B cell (primary cell): ENCODE results near the gene FOXP4. TPM values are rescaled to one million over a fixed set of nuclear protein-coding genes. Genes with fewer than 3 reads are reported as not detected.

ENCODE experiments used
- ATAC-seq: fragments of 200-7000 bp; cut with Tn5 transposase; one replicate; pipeline ENCODE4 v1.10.0; 2021; ENCODE audit warnings: low read depth, mild to moderate bottlenecking, moderate number of reproducible peaks, moderate library complexity
- CTCF ChIA-PET: fragments of 350-600 bp; sonication (Branson Sonifier 250); formaldehyde crosslinking; loops from one replicate; lab custom pipeline; 2021; ENCODE audit warnings: antibody characterized with exemption, inconsistent platforms; lab: Charles Lee
- POLR2A ChIA-PET: fragments of 350-600 bp; sonication (Branson Sonifier 250); formaldehyde crosslinking; loops from one replicate; lab custom pipeline; 2021; ENCODE audit warnings: antibody characterized with exemption; lab: Charles Lee
- DNase-seq: peaks from one replicate; pipeline ENCODE4 v3.0.0; 2013
- H2AFZ ChIP-seq: 2 replicates; pipeline ENCODE4 v1.6.1; 2012; ENCODE audit warnings: mild to moderate bottlenecking, low read depth, low read length; ENCODE audit not compliant: insufficient read depth, poor library complexity, severe bottlenecking
- H3K27ac ChIP-seq, 2 donors: 1 replicate in 1 of 2; 2 replicates in 1 of 2; pipeline ENCODE4 v1.5.1; 2012 to 2013; ENCODE audit warnings: low read length in 2 of 2, mild to moderate bottlenecking in 2 of 2, moderate library complexity in 1 of 2
- H3K27me3 ChIP-seq, 4 experiments: fragments of 200-600 bp in 1 of 4; sonication (generic) in 1 of 4; replicated peaks in 1 of 4; 1 replicate in 2 of 4; 2 replicates in 2 of 4; pipeline versions ENCODE4 v1.6.1 to v1.7.0; 2013 to 2016; ENCODE audit warnings: low read length in 3 of 4, mild to moderate bottlenecking in 2 of 4, mixed read lengths in 1 of 4, moderate library complexity in 1 of 4; ENCODE audit not compliant: insufficient read depth in 4 of 4, control insufficient read depth in 3 of 4; ENCODE audit errors: control extremely low read depth in 1 of 4
- H3K36me3 ChIP-seq, 2 experiments: replicated peaks in 1 of 2; 1 replicate in 1 of 2; 2 replicates in 1 of 2; pipeline versions ENCODE4 v1.6.1 to v1.7.1; 2013; ENCODE audit warnings: low read length in 1 of 2; ENCODE audit not compliant: insufficient read depth in 2 of 2, control insufficient read depth in 1 of 2; ENCODE audit errors: control extremely low read depth in 1 of 2, extremely low read depth in 1 of 2
- H3K4me1 ChIP-seq, 2 donors: fragments of 200-600 bp in 1 of 2; sonication (generic) in 1 of 2; 1 replicate in 1 of 2; 2 replicates in 1 of 2; pipeline versions ENCODE4 v1.5.1 to v1.6.1; 2013 to 2017; ENCODE audit warnings: low read length in 2 of 2; ENCODE audit not compliant: control insufficient read depth in 2 of 2, insufficient read depth in 2 of 2
- H3K4me2 ChIP-seq: replicated peaks from 2 replicates; pipeline ENCODE3; 2012; ENCODE audit warnings: mild to moderate bottlenecking, low read depth, low read length; ENCODE audit not compliant: poor library complexity, severe bottlenecking
- H3K4me3 ChIP-seq, 5 experiments: fragments of 200-600 bp in 1 of 5; sonication (generic) in 1 of 5; 1 replicate in 3 of 5; 2 replicates in 2 of 5; pipeline versions ENCODE4 v1.5.1 to v1.7.0; 2011 to 2016; ENCODE audit warnings: low read length in 4 of 5, mild to moderate bottlenecking in 4 of 5, low read depth in 2 of 5, control low read depth in 1 of 5, moderate library complexity in 1 of 5; ENCODE audit not compliant: insufficient read depth in 1 of 5; ENCODE audit errors: control extremely low read depth in 1 of 5, extremely low read depth in 1 of 5
- H3K79me2 ChIP-seq: fragments of 200-600 bp; sonication (generic); one replicate; pipeline ENCODE4 v1.6.0; 2016; ENCODE audit warnings: low read length; ENCODE audit not compliant: control insufficient read depth, insufficient read depth
- H3K9ac ChIP-seq: fragments of 200-600 bp; sonication (generic); 2 replicates; pipeline ENCODE4 v1.6.1; 2017; ENCODE audit warnings: mild to moderate bottlenecking, low read length, moderate library complexity
- H3K9me3 ChIP-seq, 3 donors: one replicate each; pipeline versions ENCODE4 v1.6.1 to v1.7.1; 2013; ENCODE audit warnings: low read length in 2 of 3; ENCODE audit not compliant: control insufficient read depth in 2 of 3, insufficient read depth in 1 of 3; ENCODE audit errors: control extremely low read depth in 1 of 3
- H4K20me1 ChIP-seq: 2 replicates; pipeline ENCODE4 v1.6.0; 2012; ENCODE audit warnings: mild to moderate bottlenecking, low read length; ENCODE audit not compliant: insufficient read depth, control insufficient read depth, poor library complexity, severe bottlenecking
- H3K27ac Mint-ChIP-seq: one replicate; pipeline ENCODE4 v1.8.0; 2021; ENCODE audit warnings: mixed read lengths
- H3K27me3 Mint-ChIP-seq: one replicate; pipeline ENCODE4 v1.8.0; 2021; ENCODE audit warnings: mixed read lengths
- H3K4me1 Mint-ChIP-seq: one replicate; pipeline ENCODE4 v1.8.0; 2021; ENCODE audit warnings: mixed read lengths
- H3K4me3 Mint-ChIP-seq: one replicate; pipeline ENCODE4 v1.8.0; 2021; ENCODE audit warnings: mixed read lengths
- H3K9me3 Mint-ChIP-seq: one replicate; pipeline ENCODE4 v1.8.0; 2022; ENCODE audit warnings: mixed read lengths; ENCODE audit not compliant: insufficient read depth
- CTCF ChIP-seq: fragments of 200-600 bp; IDR thresholded peaks from one replicate; pipeline ENCODE4 v1.8.0; 2022; ENCODE audit warnings: antibody characterized with exemption, mild to moderate bottlenecking
- EZH2 ChIP-seq: IDR thresholded peaks from 2 replicates; pipeline ENCODE4 v1.6.1; 2012; ENCODE audit warnings: borderline replicate concordance, low read depth, mild to moderate bottlenecking, moderate library complexity, low read length; ENCODE audit not compliant: insufficient read depth, poor library complexity, severe bottlenecking
- WGBS: methylation state at CpG from one replicate; pipeline ENCODE4 v1.1.5; 2013; ENCODE audit warnings: missing lambda C conversion rate; ENCODE audit not compliant: insufficient coverage; 5-methylcytosine and 5-hydroxymethylcytosine counted together
- intact Hi-C: fragments of 100-400 bp; cut with micrococcal nuclease; formaldehyde crosslinking; loops from one replicate; pipeline ENCODE4 v1.10.0; 2022
- polyA plus RNA-seq: library from polyadenylated mRNA; depleted of rRNA; stranded (reverse); fragments of >200 nt; gene quantifications from 2 replicates; pipeline ENCODE4 v1.2.3, GENCODE V29; 2012
- total RNA-seq, 2 donors: library from RNA; stranded (reverse); fragments of 120-200 nt in 1 of 2; gene quantifications; 1 replicate in 1 of 2; 2 replicates in 1 of 2; pipeline versions ENCODE4 v1.2.3 to v1.2.4, GENCODE V29; 2013 to 2022

FOXP4 gene
- total and polyA plus RNA-seq, 2 donors (not counting 1 experiment from before 2014, with no cell fraction given) = 17.0 to 38.7 TPM

- Mint-ChIP-seq H3K27ac (no peak overlapping the region), H3K27me3 (no peaks in the 10 kb centered on the region), H3K4me3 (no peak overlapping the region), H3K4me1 (peaks cover 30% of the 10 kb centered on the region), H3K9me3 (no peaks in the 10 kb centered on the region)
- intact Hi-C loops = no loop called here
- Histone ChIP-seq H3K4me3 (no peak overlapping the region), H3K36me3 (peaks cover 0 to 28% of the 10 kb centered on the region in 2 experiments), H3K9ac (no peak overlapping the region), H3K4me2 (no peak overlapping the region), H3K79me2 (peaks cover 94% of the 10 kb centered on the region), H2AFZ (no peak overlapping the region), H3K27me3 (peaks cover 0 to 3% (median 0%) of the 10 kb centered on the region in 4 experiments), H4K20me1 (peaks cover 77% of the 10 kb centered on the region), H3K9me3 (no peaks in the 10 kb centered on the region), H3K4me1 (peaks cover 18 to 26% of the 10 kb centered on the region in 2 donors), H3K27ac (no peak overlapping the region)
- ChIA-PET CTCF (interaction anchor here (1.3 kb wide), 1 partner anchor 126 kb away, joined by 6 read pairs; no protein-coding TSS in a partner anchor), POLR2A (no interaction called here)
- 98% methylated on average over 11 of the region's 12 CpGs for WGBS
- TF ChIP-seq EZH2 (no peak), CTCF (no peak)
- DNase-seq (no peak), ATAC-seq (no peak)
Measured at GRCh38 chr6:41551086-41551700, 5.0 kb downstream of the FOXP4 start.

- Histone ChIP-seq H3K36me3 (peaks cover 0 to 28% of the 10 kb centered on the region in 2 experiments), H3K9me3 (no peaks in the 10 kb centered on the region), H3K9ac (no peak overlapping the region), H3K4me1 (peaks cover 18 to 26% of the 10 kb centered on the region in 2 donors), H3K27me3 (peaks cover 0 to 3% (median 0%) of the 10 kb centered on the region in 4 experiments), H3K79me2 (peaks cover 99% of the 10 kb centered on the region), H3K4me2 (no peak overlapping the region), H2AFZ (no peak overlapping the region), H3K27ac (no peak overlapping the region), H4K20me1 (peaks cover 81% of the 10 kb centered on the region), H3K4me3 (no peak overlapping the region)
- Mint-ChIP-seq H3K27me3 (no peaks in the 10 kb centered on the region), H3K4me1 (peaks cover 32% of the 10 kb centered on the region), H3K4me3 (no peak overlapping the region), H3K9me3 (no peaks in the 10 kb centered on the region), H3K27ac (no peak overlapping the region)
- intact Hi-C loops = no loop called here
- TF ChIP-seq EZH2 = no peak
- no peak for TF ChIP-seq CTCF
- ChIA-PET CTCF (interaction anchor here (1.3 kb wide), 1 partner anchor 127 kb away, joined by 6 read pairs; no protein-coding TSS in a partner anchor), POLR2A (no interaction called here)
- no peak for ATAC-seq
- DNase-seq = no peak
- WGBS = 86% methylated on average over 6 of the region's 9 CpGs
Measured at GRCh38 chr6:41551857-41552256, 5.7 kb downstream of the FOXP4 start.
